GM10266 (cell line): Measurements from ENCODE around the gene BRK1.
"Not testable (repeated sequence)": the region's sequence is repeated elsewhere in the genome, so short reads cannot be mapped to it uniquely, and the experiment has no call there.

Source experiments
- DNase-seq: peaks from one replicate; pipeline ENCODE4 v3.0.0; 2012; ENCODE audit errors: extremely low spot score
- TF ChIP-seq, protein P1 (sequence below): IDR thresholded peaks from 2 replicates; pipeline ENCODE4 v1.5.1; 2012; ENCODE audit warnings: mild to moderate bottlenecking, low read depth; ENCODE audit not compliant: control insufficient read depth, insufficient read depth; ENCODE audit errors: missing control alignments

Gene BRK1

DNA sequence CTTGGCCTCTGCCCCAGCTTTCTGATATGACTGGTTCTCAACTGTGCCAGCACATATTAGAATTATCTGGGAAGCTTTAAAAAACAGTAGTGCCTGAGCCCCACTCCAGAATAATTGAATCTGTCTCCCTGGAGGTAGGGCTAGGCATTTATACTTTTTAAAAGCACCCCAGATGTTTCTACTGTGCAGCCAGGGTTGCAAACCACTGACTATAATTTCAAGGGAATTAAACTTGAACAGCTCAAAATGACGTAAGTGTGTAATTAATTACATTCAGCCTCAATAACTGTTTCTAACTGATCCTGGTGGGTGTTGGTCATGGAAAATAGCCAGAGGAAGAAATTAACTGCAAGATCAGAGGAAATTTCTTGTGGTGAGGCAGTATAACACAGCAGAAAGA is 44.9 kb downstream of the BRK1 start:
- no peak for DNase-seq
- TF ChIP-seq, protein P1, sequence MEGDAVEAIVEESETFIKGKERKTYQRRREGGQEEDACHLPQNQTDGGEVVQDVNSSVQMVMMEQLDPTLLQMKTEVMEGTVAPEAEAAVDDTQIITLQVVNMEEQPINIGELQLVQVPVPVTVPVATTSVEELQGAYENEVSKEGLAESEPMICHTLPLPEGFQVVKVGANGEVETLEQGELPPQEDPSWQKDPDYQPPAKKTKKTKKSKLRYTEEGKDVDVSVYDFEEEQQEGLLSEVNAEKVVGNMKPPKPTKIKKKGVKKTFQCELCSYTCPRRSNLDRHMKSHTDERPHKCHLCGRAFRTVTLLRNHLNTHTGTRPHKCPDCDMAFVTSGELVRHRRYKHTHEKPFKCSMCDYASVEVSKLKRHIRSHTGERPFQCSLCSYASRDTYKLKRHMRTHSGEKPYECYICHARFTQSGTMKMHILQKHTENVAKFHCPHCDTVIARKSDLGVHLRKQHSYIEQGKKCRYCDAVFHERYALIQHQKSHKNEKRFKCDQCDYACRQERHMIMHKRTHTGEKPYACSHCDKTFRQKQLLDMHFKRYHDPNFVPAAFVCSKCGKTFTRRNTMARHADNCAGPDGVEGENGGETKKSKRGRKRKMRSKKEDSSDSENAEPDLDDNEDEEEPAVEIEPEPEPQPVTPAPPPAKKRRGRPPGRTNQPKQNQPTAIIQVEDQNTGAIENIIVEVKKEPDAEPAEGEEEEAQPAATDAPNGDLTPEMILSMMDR = no peak

DNA sequence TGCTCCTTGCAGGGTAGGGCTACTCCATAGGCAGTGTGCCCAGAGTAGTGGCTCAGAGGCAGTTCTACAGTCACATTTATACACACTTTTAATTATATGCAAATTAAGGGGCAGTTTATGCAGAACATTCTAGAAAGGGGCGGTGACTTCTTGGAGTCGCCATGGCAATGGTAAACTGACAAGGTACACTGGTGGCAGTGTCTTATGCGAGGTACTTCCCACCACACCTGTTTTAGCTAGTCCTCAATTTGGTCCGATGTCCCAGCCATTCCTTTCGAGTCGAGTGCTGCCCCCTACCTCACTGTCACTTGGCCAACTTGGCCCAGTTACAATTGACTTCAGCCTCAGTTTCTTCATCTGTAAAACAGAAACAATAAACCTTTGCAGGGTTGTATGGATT is 45.5 kb downstream of the BRK1 start:
- TF ChIP-seq, protein P1 = no peak
- no peak for DNase-seq

DNA sequence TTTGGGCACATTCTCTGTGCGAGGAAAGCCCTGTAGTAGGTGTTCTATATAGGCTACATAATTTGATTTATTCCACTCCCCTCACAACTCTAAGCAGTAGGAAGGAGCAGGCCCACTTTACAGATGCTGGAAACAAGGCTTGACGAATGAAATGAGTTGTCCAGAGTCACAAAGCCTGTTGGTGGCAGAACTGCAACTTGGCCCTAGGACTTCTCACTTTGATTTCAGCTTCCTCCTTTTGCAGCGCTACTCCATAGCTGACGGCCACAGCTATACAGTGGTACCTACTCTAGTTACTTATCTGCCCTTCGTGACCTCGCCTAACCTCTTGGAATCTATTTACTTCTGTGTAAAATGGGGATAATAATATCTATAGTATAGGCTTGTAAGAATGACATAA is 46.7 kb downstream of the BRK1 start:
- TF ChIP-seq, protein P1 = no peak
- DNase-seq = no peak

DNA sequence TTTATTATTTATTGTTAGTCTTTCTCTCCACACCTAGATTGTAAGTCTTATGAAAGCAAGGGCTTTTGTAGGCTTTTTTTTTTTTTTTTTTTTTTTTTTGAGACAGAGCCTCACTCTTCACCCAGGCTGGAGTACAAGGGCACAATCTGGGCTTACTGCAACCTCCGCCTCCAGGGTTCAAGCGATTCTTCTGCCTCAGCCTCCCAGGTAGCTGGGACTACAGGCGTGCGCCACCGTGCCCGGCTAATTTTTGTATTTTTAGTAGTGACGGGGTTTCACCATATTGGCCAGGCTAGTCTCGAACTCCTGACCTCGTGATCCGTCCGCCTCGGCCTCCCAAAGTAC is 48.7 kb downstream of the BRK1 start:
- DNase-seq = not testable (repeated sequence)

DNA sequence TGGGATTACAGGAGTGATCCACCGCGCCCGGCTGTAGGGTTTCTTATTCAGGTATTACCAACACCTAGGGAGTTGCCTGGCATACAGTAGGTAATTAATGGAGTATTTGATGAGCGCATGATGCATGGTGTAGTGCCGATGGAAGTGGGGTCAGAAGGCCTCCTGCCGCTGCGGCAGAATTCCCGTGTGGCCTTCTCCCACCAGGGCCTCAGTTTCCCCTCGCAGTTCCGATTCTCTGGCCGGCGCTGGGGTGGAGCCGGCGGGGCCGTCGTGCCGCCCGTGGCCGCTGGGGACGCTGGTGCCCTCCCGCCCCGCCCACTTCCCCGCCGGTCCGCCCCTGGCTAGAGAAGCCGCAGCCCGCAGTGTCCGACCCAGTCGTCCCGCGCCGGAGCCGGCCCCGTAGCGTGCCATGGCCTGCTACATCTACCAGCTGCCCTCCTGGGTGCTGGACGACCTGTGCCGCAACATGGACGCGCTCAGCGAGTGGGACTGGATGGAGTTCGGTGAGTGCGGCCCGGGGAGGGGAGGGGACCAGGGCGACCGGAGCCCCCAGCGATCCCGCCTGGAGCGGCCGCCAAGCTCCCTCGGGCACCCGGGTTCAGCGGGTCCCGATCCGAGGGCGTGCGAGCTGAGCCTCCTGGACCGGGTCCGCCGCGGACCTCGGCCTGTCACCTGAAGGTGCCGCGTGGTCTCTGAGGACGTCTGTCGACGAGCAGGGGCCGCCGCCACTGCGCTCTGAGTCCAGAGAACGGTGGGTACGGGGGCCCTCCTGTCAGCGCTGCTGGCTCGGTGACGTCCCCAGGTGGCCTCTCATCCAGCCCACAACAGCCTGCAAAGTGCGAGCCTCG is 49.3 kb downstream of the BRK1 start, which contains the start of gene IRAK2:
Gene IRAK2, plus strand, starts transcription at position 374 of the 848 bp plus-strand sequence. Its CDS starts 36 bp downstream, at position 410.
- peak; percentile 82 for DNase-seq
- TF ChIP-seq, protein P1 = peak; percentile 73

DNA sequence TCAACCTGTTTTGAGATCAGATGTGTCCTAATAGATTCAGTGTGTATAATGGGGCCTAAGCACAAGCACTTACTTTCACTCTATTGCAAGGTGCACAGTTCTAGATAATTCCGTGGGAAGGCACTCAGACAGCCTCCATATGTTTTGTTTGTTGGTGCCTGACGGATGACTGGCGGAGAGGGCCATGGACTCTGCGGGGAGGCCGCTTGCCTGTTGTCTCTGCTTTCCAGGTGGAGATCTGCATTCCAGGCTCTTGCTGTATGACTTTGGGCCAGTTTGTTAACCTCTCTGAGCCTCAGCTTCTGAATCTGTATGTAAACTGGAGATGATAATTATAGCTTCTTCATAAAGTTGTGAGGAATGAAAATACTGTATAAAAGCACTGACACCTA is 50.7 kb downstream of the BRK1 start:
- no peak for DNase-seq
- TF ChIP-seq, protein P1 = no peak

DNA sequence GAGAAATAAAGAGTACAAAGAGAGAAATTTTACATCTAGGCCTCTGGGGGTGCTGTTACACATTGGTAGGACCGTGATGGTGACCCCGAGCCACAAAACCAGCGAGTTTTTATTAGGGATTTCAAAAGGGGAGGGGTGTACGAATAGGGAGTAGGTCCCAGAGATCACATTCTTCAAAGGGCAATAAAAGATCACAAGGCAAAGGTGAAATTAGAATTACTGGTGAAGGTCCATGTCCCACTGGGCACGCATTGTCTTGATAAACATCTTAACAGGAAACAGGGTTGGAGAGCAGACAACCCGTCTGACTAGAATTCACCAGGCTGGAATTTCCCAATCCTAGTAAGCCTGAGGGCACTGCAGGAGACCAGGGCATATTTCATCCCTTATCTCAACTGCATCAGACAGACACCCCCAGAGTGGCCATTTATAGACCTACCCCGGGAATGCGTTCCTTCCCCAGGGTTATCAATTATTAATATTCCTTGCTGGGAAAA is 53.6 kb downstream of the BRK1 start:
- DNase-seq = no peak
- TF ChIP-seq, protein P1 = no peak
